GM21717 (cell line): ENCODE data around the gene ROPN1L.

ENCODE experiments used
- ATAC-seq: cut with Tn5 transposase; IDR thresholded peaks from one replicate; pipeline ENCODE4 v1.9.1; 2021; ENCODE audit warnings: mild to moderate bottlenecking, moderate library complexity; ENCODE audit not compliant: unreplicated experiment

ROPN1L gene

GRCh38 chr5:10427201-10427600 lies 14.5 kb upstream of the ROPN1L start:
- no peak for ATAC-seq

- ATAC-seq, result no peak
These were observed 13.7 kb upstream of the ROPN1L start for GRCh38 chr5:10427978-10428377.

- ATAC-seq, result no peak
These were observed 10.3 kb upstream of the ROPN1L start for GRCh38 chr5:10431415-10431814.

- no peak for ATAC-seq
These were observed 9.3 kb upstream of the ROPN1L start for GRCh38 chr5:10432059-10433008.

- ATAC-seq, result no peak
These were observed 7.3 kb upstream of the ROPN1L start for GRCh38 chr5:10434392-10434791.

GRCh38 chr5:10438301-10438700 lies 3.4 kb upstream of the ROPN1L start:
- ATAC-seq, result no peak

- no peak for ATAC-seq
These were observed 2.0 kb upstream of the ROPN1L start for GRCh38 chr5:10439692-10440091.

- no peak for ATAC-seq
These were observed 1.2 kb upstream of the ROPN1L start for GRCh38 chr5:10440367-10440990.

- ATAC-seq, result peak; percentile 53
These were observed 335 bp downstream of the ROPN1L start for GRCh38 chr5:10441992-10442435.

- no peak for ATAC-seq
These were observed 897 bp downstream of the ROPN1L start for GRCh38 chr5:10442576-10442975.

GRCh38 chr5:10445352-10445751 lies 3.7 kb downstream of the ROPN1L start:
- no peak for ATAC-seq

GRCh38 chr5:10446490-10446889 lies 4.8 kb downstream of the ROPN1L start:
- no peak for ATAC-seq

- no peak for ATAC-seq
These were observed 5.4 kb downstream of the ROPN1L start for GRCh38 chr5:10447041-10447440.

GRCh38 chr5:10448754-10449360 lies 7.2 kb downstream of the ROPN1L start:
- ATAC-seq, result no peak

- no peak for ATAC-seq
These were observed 9.6 kb downstream of the ROPN1L start for GRCh38 chr5:10451137-10451824.

- ATAC-seq, result no peak
These were observed 11.2 kb downstream of the ROPN1L start for GRCh38 chr5:10452768-10453331.

- no peak for ATAC-seq
These were observed 11.9 kb downstream of the ROPN1L start for GRCh38 chr5:10453545-10453944.

- no peak for ATAC-seq
These were observed 13.1 kb downstream of the ROPN1L start for GRCh38 chr5:10454591-10455276.

- ATAC-seq, result no peak
These were observed 13.6 kb downstream of the ROPN1L start for GRCh38 chr5:10455277-10455670.
